NT2/D1 (cell line): ENCODE results near the gene PHKG1.
"Not testable (repeated sequence)": the region's sequence is repeated elsewhere in the genome, so short reads cannot be mapped to it uniquely, and the experiment has no call there.

Experiments used
- YY1 ChIP-seq: IDR thresholded peaks from 2 replicates; pipeline ENCODE4 v1.6.1; 2011; ENCODE audit not compliant: insufficient read length, insufficient read depth
- ZNF274 ChIP-seq: IDR thresholded peaks from 2 replicates; pipeline ENCODE4 v1.6.1; 2011; ENCODE audit warnings: mild to moderate bottlenecking, low read depth, low read length

- TF ChIP-seq YY1, ZNF274: not testable (repeated sequence)
These were observed 44.0 kb downstream of the PHKG1 start for GRCh38 chr7:56048763-56049162.
